HPDE6-E6E7 (cell line): Measurements from ENCODE around the gene CERS6.
"Not testable (repeated sequence)": the region's sequence is repeated elsewhere in the genome, so short reads cannot be mapped to it uniquely, and the experiment has no call there.

Experiments
- DNase-seq: peaks from one replicate; pipeline ENCODE4 v3.0.0; 2011; ENCODE audit warnings: missing footprints; ENCODE audit errors: extremely low spot score

CERS6 gene

DNA sequence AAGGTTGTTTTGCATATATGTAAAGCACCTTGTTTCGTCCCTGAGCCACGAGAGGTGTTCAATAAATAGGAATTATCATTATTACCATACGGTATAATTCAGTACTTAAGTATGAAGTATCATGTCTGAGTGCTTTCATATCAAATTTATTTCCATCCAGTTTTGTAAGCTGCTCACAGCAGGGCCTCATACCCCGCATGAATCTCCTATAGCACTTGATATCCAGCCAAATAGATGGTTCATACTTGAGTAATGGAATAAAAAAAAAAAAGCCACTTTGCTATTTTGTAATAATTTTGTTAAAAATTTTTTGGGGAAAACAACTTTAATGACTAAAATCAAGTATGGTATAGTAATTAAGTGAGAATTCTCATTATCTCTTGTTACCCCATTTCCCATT lies 185.6 kb downstream of the CERS6 start:
- DNase-seq, result no peak

DNA sequence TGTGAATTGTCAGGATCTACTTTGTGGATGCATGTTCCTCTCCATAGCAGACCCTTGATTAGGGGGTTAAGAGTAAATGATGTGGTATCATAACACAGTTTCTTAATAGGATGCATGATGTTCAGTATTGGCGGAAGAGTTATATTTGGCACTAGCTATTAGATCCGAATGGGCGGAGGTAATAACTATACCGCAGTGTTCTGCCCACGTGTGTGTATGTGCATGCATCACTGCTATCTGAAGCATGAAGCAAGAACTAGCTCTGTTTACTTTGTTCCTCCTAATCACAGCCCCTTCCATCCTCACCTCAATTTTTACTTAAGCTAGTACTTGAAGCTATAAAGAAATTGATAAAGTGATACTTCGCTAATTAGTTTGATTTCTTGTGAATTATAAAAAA lies 186.8 kb downstream of the CERS6 start:
- no peak for DNase-seq

DNA sequence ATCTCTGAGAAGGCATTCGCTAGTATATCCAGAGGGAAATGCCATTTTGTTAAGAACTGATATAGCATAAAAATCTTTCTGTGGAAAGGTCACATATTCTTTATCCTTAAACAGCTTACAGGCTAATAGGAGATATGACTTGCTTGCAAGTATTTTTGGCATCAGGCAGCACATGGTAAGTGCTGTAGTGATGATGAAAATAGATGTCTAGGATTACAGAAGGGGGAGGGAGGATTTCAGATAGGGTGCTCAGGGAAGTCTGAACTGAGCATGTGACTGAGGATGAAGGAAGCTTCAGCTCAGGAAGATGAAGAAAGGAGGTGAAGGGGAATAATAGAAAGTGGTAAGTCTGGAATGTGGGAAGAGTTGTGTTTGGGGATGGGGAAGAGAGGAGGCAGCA lies 187.9 kb downstream of the CERS6 start:
- no peak for DNase-seq

DNA sequence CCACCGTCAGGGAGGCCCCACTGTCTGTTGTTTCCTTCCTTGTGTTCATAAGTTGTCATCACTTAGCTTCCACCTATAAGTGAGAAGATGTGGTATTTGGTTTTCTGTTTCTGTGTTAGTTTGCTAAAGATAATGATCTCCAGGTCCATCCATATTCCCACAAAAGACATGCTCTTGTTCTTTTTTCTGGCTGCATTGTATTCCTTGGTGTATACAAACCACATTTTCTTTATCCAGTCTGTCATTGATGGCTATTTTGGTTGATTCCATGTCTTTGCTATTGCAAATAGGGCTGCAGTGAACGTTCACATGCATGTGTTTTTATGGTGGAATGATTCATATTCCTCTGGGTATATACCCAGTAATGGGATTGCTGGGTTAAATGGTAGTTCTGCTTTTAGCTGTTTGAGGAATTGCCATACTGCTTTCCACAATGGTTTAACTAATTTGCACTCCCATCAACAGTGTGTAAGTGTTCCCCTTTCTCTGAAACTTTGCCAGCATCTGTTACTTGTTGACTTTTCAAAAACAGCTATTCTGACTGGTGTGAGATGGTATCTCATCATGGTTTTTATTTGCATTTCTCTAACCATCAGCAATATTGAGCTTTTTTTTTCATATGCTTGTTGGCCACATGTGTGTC lies 189.7 kb downstream of the CERS6 start:
- no peak for DNase-seq

DNA sequence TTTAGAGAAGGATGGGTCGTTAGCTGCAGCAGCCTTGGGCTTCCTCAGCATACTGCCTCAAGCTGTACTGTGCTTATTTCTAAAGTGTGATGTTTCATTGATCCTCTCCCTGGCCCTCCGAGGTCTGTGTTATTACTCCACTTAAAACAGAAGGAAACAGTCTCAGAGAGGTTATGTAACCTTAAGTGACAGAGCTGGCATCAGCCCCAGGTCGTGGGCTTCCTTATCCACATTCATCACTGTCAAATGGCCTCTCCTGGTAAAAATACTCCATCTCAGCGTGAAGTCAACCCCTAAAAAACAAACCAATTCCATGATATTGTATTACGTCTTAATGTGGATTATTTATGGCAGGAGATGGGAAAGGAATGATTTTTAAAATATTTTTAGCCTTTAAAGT lies 193.0 kb downstream of the CERS6 start:
- DNase-seq, result no peak

DNA sequence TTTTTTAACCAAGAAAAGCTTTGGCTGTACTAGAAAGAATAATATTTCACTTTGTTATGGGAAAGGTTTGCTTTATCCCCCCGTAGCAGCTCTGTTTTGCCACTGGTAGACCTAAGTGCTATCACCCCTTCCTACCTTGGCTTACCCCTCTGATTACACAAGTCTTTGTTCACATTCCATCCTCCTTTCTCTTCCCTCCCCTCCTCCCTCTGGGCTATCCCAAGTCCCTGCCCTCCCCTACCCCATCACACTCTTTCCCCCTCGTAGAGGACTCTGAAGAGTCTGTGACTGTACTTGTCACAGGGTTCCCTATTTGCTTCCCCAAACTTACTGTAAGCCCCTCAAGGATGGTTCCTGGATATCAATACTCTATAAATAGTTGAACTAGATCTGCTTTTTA lies 193.5 kb downstream of the CERS6 start:
- DNase-seq, result no peak

DNA sequence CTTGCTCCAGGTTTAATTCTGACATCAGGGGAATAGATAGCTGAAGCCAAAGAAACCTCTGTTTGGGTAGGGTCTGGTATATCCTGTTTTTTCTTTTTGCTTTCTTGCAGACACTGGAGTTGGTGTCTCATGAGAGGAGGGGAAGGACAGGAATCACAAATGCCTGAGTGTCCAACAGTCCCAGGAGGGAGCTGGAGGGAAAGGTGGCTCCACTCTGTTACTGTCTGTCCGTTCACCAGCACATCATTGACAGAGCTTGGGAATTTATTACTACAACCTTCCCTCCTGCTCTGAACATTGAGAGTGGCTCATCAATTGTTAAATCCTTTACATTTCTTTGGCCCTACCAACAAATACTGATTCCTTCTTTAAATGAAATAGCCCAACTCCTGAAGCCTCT lies 194.1 kb downstream of the CERS6 start:
- no peak for DNase-seq

DNA sequence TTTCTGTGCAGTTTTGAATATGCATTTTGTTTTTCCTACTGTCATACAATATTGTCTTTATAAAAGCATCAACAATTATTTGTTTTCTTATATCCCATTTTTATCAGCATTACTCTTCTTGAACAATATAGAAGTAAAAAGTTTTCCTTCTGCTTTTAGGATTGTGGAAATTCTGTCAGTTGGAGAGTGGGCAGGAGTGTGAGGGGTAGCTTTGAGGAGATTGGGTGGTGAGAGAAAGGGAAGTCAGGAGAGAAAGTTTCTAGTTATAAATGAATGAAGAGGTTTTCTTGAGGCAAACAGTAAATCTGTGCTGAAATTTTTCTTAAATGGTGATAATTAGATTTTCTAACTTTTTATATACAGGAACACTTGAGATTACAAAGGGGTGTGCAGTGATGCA lies 194.7 kb downstream of the CERS6 start:
- no peak for DNase-seq

DNA sequence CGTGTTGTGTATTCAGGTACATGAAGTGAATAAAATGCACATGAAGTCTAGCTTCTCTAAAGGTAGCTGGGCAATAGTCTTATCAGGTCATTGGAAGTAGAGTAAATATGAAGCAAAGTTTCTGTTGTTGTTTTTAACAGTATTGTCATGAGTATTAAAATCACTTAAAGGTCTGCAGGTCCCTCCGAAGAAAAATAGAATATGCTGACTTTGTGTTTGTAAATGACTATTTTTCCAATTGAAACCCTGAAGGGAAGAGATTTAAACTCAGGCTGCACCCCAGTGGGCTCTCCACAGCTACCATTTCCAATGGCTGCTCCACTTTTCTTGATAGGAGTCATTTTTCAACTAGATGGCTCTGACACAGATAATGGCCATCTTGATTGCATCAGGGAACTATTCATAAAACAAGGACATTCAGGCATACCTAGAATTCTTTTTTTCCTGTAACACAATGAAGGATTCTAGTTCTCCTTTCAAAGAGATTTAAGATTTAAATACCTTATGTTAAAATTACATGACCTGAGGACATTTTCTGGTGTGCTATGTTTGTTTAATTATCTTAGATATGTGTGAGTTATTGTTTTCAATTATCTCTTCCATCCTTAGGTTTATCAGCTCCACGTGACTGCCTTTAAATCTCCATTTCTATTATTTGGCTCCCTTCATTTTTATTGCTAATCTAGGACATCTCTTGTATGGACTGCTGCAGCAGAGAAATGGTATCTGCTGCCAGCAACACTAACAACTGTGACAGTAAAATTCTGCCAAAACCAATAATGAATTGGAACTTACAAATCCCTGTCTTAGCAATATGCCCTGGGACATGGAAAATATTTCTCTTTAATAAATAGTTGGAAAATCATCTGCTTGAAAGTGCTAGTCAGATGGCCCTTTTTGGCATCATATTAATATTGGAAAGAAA lies 197.2 kb downstream of the CERS6 start:
- DNase-seq, result no peak

DNA sequence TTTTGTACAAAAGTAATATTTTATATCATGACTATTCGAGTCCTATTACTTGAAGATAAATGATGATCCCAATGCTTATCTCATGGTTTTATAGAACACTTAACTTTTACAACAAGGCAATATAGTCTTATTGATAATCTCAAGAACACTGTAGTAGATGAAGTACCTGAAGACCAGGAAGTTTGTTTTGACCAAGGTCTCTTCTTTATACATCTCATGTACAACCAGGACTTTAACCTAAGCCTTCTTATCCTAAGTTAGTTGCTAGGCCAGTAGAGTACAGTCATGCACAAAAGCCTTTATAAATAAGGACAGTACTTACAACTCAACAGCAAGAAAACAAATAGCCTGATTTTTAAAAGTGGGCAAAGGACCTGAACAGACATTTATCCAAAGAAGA lies 198.6 kb downstream of the CERS6 start:
- DNase-seq, result no peak

DNA sequence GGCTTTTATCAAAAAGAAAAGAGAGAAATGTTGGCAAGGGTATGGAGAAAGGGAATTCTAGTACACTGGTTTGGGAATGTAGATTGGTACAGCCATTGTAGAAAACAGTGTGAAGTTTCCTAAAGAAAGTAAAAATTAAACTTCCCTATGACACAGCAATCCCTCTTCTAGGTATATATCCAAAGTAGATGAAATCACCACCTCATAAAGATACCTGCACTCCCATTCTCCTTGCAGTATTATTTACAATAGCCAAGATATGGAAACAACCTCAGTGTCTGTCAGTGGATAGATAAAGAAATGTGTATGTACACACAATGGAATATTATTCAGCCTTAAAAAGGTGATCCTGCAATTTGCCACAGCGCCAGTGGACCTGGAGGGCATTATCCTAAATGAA lies 199.1 kb downstream of the CERS6 start:
- no peak for DNase-seq

DNA sequence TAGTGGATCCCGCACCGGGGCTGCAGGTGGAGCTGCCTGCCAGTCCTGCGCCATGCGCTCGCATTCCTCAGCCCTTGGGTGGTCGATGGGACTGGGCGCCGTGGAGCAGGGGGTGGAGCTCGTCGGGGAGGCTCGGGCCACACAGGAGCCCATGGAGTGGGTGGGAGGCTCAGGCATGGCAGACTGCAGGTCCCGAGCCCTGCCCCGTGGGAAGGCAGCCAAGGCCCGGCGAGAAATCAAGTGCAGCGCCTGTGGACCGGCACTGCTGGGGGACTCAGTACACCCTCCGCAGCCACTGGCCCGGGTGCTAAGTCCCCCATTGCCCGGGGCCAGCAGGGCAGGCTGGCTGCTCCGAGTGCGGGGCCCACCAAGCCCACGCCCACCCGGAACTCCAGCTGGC lies 201.3 kb downstream of the CERS6 start:
- not testable (repeated sequence) for DNase-seq

DNA sequence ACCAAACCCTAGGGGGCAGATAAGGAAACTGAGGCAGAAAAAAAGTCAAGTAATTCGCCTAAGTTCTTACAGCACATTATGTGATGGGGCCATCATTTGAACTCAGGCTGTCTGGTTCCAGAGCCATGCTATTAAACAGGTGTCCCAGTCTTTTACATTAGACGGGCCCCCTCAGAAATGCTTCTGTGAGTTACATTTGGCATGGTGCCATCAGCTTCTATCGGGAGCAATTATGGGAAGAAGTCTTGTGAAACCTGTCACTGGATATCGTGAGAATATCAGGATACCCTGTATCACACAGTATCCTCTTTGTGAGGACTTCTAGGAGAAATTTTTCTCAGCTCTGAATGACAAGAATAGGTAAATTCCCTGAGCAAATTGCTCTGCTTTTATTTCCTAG lies 202.6 kb downstream of the CERS6 start:
- no peak for DNase-seq

DNA sequence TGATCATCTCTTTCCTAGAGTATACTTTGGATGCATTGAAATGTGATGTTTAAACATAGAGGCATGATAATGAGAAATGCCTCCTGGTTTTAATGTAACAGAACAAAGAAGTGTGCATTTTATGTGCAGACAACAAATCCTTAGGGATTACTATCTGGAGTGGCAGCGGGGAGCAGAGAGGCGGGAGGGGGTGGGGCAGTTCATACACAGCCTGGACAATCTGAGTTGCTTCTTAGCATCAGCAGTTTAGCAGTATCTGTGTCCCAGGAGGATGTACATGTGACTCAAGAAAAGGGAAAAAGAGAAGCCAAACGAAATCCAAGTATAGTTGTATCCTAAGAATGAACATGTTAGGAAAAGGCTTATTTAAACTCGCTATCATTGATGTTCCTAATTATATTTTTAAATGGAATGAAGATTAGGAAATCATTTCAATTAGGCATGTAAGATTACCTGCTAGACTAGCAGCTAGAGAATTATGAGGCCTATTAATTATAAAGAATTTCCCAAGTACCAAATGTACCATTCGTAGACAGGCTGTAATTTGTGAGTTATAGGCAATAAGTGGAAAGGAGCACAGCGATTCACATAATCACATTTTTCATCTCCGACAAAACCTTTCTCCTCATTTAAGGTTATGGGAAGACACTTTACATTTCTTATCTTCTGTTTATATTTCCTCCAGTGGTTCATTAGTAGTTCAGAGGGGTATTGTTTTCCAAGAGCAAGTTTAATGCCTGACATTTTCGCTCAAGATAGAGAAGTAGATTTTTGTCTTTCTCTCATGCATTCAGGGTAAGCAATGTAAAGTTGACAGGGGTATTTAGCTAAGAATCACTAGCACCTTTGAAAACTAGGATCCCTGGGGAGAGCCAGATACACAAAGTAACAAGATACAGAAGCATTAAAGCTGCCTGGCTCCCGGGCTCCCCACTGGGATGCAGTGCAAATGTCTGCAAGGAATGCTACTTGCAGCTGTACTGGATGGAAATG lies 205.1 kb downstream of the CERS6 start:
- no peak for DNase-seq

DNA sequence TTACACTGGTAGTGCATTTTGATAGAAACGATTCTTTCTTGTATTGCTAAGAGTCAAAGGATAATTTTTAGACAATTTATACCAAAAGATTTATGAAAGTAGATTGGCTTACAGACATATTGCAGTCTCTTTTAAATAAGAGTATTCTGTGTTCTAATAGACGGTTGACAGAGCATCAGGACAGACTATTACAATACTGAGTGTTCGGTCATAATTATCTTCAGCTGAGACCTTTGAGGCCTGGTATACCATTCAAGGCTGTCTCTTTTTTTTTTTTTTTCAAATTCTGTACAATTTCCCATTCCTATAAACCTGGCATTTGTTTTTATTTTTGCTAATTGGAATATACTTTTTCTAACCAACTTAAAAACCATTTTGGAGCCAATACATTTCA lies 205.8 kb downstream of the CERS6 start:
- no peak for DNase-seq

DNA sequence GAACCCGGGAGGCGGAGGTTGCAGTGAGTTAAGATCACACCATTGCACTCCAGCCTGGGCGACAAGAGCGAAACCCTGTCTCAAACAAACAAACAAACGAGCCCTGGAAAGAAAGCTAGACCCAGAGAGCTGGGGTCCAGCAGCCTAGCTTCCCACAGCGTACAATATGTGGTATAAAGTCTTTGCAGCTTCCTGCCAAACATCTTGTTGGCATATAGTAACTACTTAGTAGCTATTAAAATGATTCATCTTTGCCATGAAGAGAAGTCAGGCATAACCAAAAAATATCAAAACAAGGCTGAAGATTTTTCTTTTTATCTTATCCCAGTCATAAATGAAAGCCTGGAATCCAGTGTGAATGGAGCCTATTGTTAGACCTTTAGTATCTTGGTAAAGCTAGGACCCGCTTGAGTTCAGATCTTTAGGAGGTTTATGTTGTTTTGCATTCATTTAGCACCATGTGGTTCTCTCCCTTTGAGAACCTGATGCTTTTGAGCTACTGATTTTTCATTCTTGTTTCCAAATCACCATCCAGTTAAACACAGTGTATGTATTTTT lies 206.7 kb downstream of the CERS6 start:
- no peak for DNase-seq

DNA sequence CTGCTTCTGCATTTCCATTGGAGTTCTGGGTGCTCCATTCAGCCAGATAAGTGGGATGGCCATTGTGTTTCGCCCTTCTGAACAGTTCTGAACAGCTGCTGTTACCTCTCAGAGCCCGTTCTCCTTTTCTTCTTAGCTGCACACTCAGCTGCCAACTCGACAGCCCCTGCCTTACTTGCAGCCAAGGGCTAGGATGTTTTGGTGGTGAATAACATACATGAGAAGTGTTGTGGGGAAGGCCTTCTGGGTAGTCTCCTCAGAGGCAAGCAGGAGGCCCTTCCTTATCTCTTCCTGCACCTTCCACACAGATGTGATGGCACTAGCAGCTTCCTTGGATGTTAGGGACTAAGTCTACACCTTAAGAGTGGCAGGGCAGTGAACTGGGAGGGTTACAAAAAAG lies 207.9 kb downstream of the CERS6 start:
- DNase-seq, result no peak

DNA sequence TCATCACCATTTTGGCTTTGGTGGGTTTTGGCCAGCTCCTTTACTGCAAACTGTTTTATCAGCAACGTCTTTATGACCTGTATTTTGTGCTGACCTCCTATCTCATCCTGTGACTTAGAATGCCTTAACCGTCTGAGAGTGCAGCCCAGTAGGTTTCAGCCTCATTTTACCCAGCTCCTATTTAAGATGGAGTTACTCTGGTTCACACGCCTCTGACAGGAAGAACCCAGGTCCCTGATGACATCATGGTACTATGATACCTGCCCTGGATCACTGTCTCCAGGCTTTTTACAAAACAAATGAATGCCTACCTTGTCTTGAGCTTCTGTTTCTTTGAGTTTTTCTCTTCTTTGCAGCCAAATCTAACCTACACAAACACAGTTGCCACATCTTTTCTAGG lies 208.6 kb downstream of the CERS6 start:
- not testable (repeated sequence) for DNase-seq

DNA sequence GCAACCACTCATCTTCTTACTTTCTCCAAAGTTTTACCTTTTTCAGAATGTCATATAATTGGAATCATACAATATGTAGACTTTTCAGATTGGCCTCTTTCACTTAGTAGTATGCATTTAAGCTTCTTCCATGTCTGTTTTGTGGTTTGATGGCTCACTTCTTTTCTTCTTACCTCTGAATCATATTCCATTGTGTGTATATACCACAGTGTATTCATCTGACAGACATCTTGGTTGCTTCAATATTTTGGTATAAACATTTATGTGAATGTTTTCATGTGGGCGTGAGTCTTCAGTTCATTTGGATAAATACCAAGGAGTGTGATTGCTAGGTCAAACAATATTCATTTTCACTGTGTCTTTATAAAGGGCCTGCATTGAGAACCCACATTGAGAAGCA lies 210.3 kb downstream of the CERS6 start:
- DNase-seq, result no peak

DNA sequence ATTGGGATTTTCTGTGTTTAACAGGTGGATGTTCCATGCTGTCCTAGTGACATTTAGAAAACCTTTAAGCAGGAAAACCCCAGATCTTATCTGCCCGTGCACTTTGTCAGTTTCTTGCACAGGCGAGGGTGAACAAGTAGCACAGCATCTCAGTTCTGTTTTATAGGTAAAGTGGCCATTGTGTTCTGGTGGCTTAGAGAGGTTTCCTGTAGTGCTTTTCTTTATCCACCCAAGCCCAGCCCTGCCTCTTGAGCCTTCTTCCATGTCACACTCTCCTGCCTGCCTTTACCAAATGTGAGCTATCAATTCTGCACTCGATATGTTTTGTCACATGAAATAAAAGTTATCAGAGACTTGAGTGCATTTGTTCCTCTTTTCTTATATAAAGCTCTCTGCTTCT lies 211.1 kb downstream of the CERS6 start:
- DNase-seq, result no peak

DNA sequence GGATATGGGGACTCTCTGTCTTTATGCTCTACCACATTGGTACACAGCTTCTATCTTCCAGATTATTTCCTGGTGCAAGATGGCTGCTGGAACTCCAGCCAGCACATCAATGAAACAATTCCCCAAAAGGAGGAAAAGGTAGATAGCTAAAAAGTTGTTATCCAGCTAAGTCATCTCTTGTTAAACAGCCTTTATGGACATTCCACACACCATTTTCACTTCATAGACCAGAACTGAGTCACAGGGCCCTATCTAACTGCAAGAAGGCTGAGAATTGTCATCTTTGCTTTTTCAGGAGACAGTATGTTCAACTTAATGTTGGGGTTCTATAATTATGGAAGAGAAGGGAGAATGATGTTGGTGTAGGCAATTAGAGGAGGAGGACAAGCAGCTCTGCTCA lies 213.1 kb downstream of the CERS6 start:
- DNase-seq, result no peak

DNA sequence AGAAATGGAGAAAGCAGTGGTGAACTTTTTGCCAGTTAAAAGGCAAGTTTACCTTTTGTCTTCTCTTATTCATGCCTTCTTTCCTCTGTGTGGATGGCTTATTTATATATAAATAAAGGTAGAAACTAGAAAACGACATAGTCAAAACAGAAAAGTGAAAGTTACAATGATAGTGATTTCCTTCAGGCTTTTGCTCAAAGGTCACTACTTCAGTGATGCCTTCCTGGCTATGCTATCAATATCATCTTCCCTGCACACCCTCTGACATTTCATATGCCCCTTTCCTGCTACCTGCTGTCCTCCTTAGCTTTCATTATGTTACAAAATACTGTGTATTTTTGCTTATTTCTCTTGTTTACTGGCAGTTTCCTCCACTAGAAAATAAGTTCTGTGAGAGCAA lies 214.4 kb downstream of the CERS6 start:
- DNase-seq, result no peak
